Right atrium auricular region (tissue), 2 donors: ENCODE data around the gene BPIFA1. TPM values are rescaled to one million over a fixed set of nuclear protein-coding genes. Genes with fewer than 3 reads are reported as not detected.
A peak's percentile ranks its signal among the peaks of the same experiment; 100 is the strongest.

Experiments used
- DNase-seq: peaks from one replicate; pipeline ENCODE4 v3.0.0-alpha.2; 2019; ENCODE audit warnings: low spot score
- H3K27ac ChIP-seq, 2 donors: fragments of 200-600 bp; sonication (generic); 1 replicate in 1 of 2; 2 replicates in 1 of 2; pipeline ENCODE4 v1.5.1; 2016 to 2019
- H3K27me3 ChIP-seq, 2 donors: fragments of 200-600 bp; sonication (generic); one replicate each; pipeline versions ENCODE4 v1.5.1 to v1.6.0; 2017 to 2019
- H3K36me3 ChIP-seq: fragments of 200-600 bp; sonication (generic); one replicate; pipeline ENCODE4 v1.5.1; 2016
- H3K4me1 ChIP-seq, 2 donors: fragments of 200-600 bp; sonication (generic); one replicate each; pipeline versions ENCODE4 v1.5.1 to v1.6.0; 2017 to 2019
- H3K4me3 ChIP-seq, 2 donors: fragments of 200-600 bp; sonication (generic); 1 replicate in 1 of 2; 2 replicates in 1 of 2; pipeline ENCODE4 v1.5.1; 2017 to 2019; ENCODE audit warnings: mild to moderate bottlenecking in 1 of 2, moderate library complexity in 1 of 2
- H3K9me3 ChIP-seq, 2 donors: fragments of 200-600 bp; sonication (generic); one replicate each; pipeline ENCODE4 v1.5.1; 2019
- CTCF ChIP-seq, 2 donors: fragments of 200-600 bp; sonication (generic); IDR thresholded peaks; one replicate each; pipeline ENCODE4 v1.5.1; 2019; ENCODE audit warnings: antibody characterized with exemption in 2 of 2
- total RNA-seq, 2 donors: library from RNA; depleted of rRNA; stranded (reverse); fragments of >200 nt; gene quantifications; one replicate each; pipeline ENCODE4 v1.1.0, GENCODE V29; 2016

BPIFA1 gene
- total RNA-seq, 2 donors from 2014 or later = not detected

GRCh38 chr20:33287884-33288283 is 52.1 kb downstream of the BPIFA1 start:
- H3K27me3 ChIP-seq = peaks cover 0 to 3% of the 10 kb centered on the region in 2 donors
- H3K9me3 ChIP-seq = no peaks in the 10 kb centered on the region
- H3K27ac ChIP-seq = no peak overlapping the region
- no peak for DNase-seq
- no peaks in the 10 kb centered on the region for H3K36me3 ChIP-seq
- TF ChIP-seq CTCF (IDR thresholded peaks at IDR 0.05) = no peak
- no peaks in the 10 kb centered on the region for H3K4me1 ChIP-seq
- no peak overlapping the region for H3K4me3 ChIP-seq

GRCh38 chr20:33290852-33291251 is 55.1 kb downstream of the BPIFA1 start:
- TF ChIP-seq CTCF (IDR thresholded peaks at IDR 0.05) = no peak
- Histone ChIP-seq H3K4me3 (no peak overlapping the region), H3K9me3 (no peaks in the 10 kb centered on the region), H3K27ac (no peak overlapping the region), H3K36me3 (no peaks in the 10 kb centered on the region), H3K27me3 (no peaks in the 10 kb centered on the region), H3K4me1 (no peaks in the 10 kb centered on the region)
- DNase-seq = no peak

- no peak overlapping the region for H3K27ac ChIP-seq
- no peaks in the 10 kb centered on the region for H3K4me1 ChIP-seq
- TF ChIP-seq CTCF (IDR thresholded peaks at IDR 0.05) = no peak
- no peaks in the 10 kb centered on the region for H3K27me3 ChIP-seq
- H3K4me3 ChIP-seq = no peak overlapping the region
- DNase-seq = no peak
- no peaks in the 10 kb centered on the region for H3K9me3 ChIP-seq
- no peaks in the 10 kb centered on the region for H3K36me3 ChIP-seq
Measured at GRCh38 chr20:33291416-33291815, 55.6 kb downstream of the BPIFA1 start.

- TF ChIP-seq CTCF (IDR thresholded peaks at IDR 0.05) = peak; percentile 43 to 73
- Histone ChIP-seq H3K4me3 (no peak overlapping the region), H3K27ac (no peak overlapping the region), H3K4me1 (no peaks in the 10 kb centered on the region), H3K36me3 (no peaks in the 10 kb centered on the region), H3K27me3 (no peaks in the 10 kb centered on the region), H3K9me3 (no peaks in the 10 kb centered on the region)
- DNase-seq = no peak
Measured at GRCh38 chr20:33291830-33292355, 56.1 kb downstream of the BPIFA1 start.

Other genes starting within 250 kb of the BPIFA1 start
- gene SUN5, start 231.6 kb upstream of the BPIFA1 start, total RNA-seq = not detected
- not detected for gene BPIFB2, start 228.3 kb upstream of the BPIFA1 start, total RNA-seq
- gene BPIFB6, start 204.3 kb upstream of the BPIFA1 start, total RNA-seq = not detected
- gene BPIFB3, start 182.1 kb upstream of the BPIFA1 start, total RNA-seq = not detected
- gene BPIFB4, start 156.4 kb upstream of the BPIFA1 start, total RNA-seq = not detected
- not detected for gene BPIFA2, start 67.8 kb upstream of the BPIFA1 start, total RNA-seq
- not detected for gene BPIFA3, start 18.6 kb upstream of the BPIFA1 start, total RNA-seq
- not detected for gene BPIFB1, start 47.2 kb downstream of the BPIFA1 start, total RNA-seq
- 10 to 100 TPM; 13.9 to 22.8 TPM for gene CDK5RAP1, start 165.5 kb downstream of the BPIFA1 start, total RNA-seq
- gene SNTA1, start 207.8 kb downstream of the BPIFA1 start, total RNA-seq = 100 to 1,000 TPM; 183 to 295 TPM